H1 (cell line): Measurements from ENCODE around the gene RIC8A. TPM values are rescaled to one million over a fixed set of nuclear protein-coding genes. Genes with fewer than 3 reads are reported as not detected.

Experiments used
- CTCF ChIA-PET: fragments of 300-600 bp; sonication (Branson Sonifier 250); formaldehyde crosslinking; loops from one replicate; lab custom pipeline; 2021; ENCODE audit not compliant: partially characterized antibody; lab: Charles Lee
- POLR2A ChIA-PET: fragments of 300-600 bp; sonication (Branson Sonifier 250); formaldehyde crosslinking; loops from one replicate; lab custom pipeline; 2021; ENCODE audit warnings: inconsistent platforms; ENCODE audit not compliant: partially characterized antibody; lab: Charles Lee
- DNase-seq, 2 experiments: peaks; one replicate each; pipeline versions ENCODE4 v3.0.0 to v3.0.0-alpha.2; 2010 to 2022; ENCODE audit warnings: low spot score in 2 of 2, low read depth in 1 of 2, mixed read lengths in 1 of 2
- FAIRE-seq: peaks from 2 replicates; lab custom pipeline; 2011; peaks lifted over from hg19 to GRCh38; lab: Jason Lieb, UNC
- H2AFZ ChIP-seq: 2 replicates; pipeline ENCODE4 v1.8.1; 2012; ENCODE audit warnings: low read length, inconsistent platforms
- H2AK5ac ChIP-seq: 2 replicates; pipeline ENCODE4 v1.6.1; 2013; ENCODE audit warnings: low read depth, low read length
- H2BK120ac ChIP-seq: replicated peaks from 2 replicates; pipeline ENCODE3; 2013; ENCODE audit warnings: low read depth, low read length, inconsistent platforms
- H2BK12ac ChIP-seq: 2 replicates; pipeline ENCODE4 v1.6.1; 2013; ENCODE audit warnings: low read depth, low read length
- H2BK15ac ChIP-seq: 2 replicates; pipeline ENCODE4 v1.6.1; 2013; ENCODE audit warnings: low read length
- H2BK20ac ChIP-seq: 2 replicates; pipeline ENCODE4 v1.6.1; 2013; ENCODE audit warnings: low read length
- H2BK5ac ChIP-seq: 2 replicates; pipeline ENCODE4 v1.6.1; 2013; ENCODE audit warnings: low read depth, low read length
- H3K14ac ChIP-seq: 2 replicates; pipeline ENCODE4 v1.6.1; 2013; ENCODE audit warnings: inconsistent platforms; ENCODE audit not compliant: insufficient read length
- H3K18ac ChIP-seq: 2 replicates; pipeline ENCODE4 v1.6.1; 2013; ENCODE audit warnings: low read length; ENCODE audit errors: extremely low read depth
- H3K23ac ChIP-seq: 2 replicates; pipeline ENCODE4 v1.6.1; 2013; ENCODE audit warnings: inconsistent platforms; ENCODE audit not compliant: insufficient read length
- H3K23me2 ChIP-seq: 2 replicates; pipeline ENCODE4 v1.6.1; 2013; ENCODE audit warnings: low read depth, low read length
- H3K27ac ChIP-seq: 2 replicates; pipeline ENCODE4 v1.6.1; 2011; ENCODE audit warnings: low read depth, low read length, inconsistent platforms
- H3K27me3 ChIP-seq, 4 experiments: replicated peaks in 1 of 4; 1 replicate in 1 of 4; 2 replicates in 3 of 4; pipeline versions ENCODE4 v1.6.1 to v1.8.1; 2011 to 2013; ENCODE audit warnings: low read length in 3 of 4, mild to moderate bottlenecking in 3 of 4, inconsistent platforms in 2 of 4, mixed read lengths in 2 of 4, moderate library complexity in 1 of 4; ENCODE audit not compliant: control insufficient read depth in 3 of 4, insufficient read depth in 3 of 4; ENCODE audit errors: extremely low read depth in 1 of 4
- H3K36me3 ChIP-seq, 4 experiments: 2 replicates each; pipeline versions ENCODE4 v1.6.1 to v1.8.1; 2011 to 2013; ENCODE audit warnings: mild to moderate bottlenecking in 4 of 4, low read length in 3 of 4, moderate library complexity in 2 of 4, control low read depth in 1 of 4, inconsistent platforms in 1 of 4; ENCODE audit not compliant: insufficient read depth in 4 of 4, control insufficient read depth in 2 of 4
- H3K4ac ChIP-seq: replicated peaks from 2 replicates; pipeline ENCODE3; 2013; ENCODE audit warnings: low read length, low read depth, mixed read lengths, inconsistent platforms; ENCODE audit not compliant: insufficient read length
- H3K4me1 ChIP-seq, 4 experiments: replicated peaks in 1 of 4; 1 replicate in 1 of 4; 2 replicates in 3 of 4; pipeline versions ENCODE4 v1.6.1 to v1.8.1; 2011 to 2013; ENCODE audit warnings: low read length in 3 of 4, inconsistent platforms in 2 of 4, mixed read lengths in 1 of 4; ENCODE audit not compliant: insufficient read depth in 4 of 4, control insufficient read depth in 3 of 4
- H3K4me2 ChIP-seq, 2 experiments: 2 replicates each; pipeline versions ENCODE4 v1.6.1 to v1.8.1; 2011 to 2013; ENCODE audit warnings: low read depth in 2 of 2, low read length in 2 of 2, control low read depth in 1 of 2, inconsistent platforms in 1 of 2, mild to moderate bottlenecking in 1 of 2; ENCODE audit not compliant: insufficient read depth in 1 of 2
- H3K4me3 ChIP-seq, 4 experiments: fragments of 200-600, 300-600 bp in 1 of 4; sonication (generic), shearing (Covaris generic), sonication (Bioruptor Twin) in 1 of 4; 2 replicates each; pipeline versions ENCODE4 v1.5.1 to v1.8.1; 2011 to 2016; ENCODE audit warnings: low read length in 4 of 4, low read depth in 3 of 4, control low read depth in 2 of 4, inconsistent platforms in 2 of 4, mild to moderate bottlenecking in 2 of 4, mixed read lengths in 1 of 4, moderate library complexity in 1 of 4; ENCODE audit not compliant: insufficient read depth in 2 of 4; ENCODE audit errors: extremely low read depth in 1 of 4
- H3K56ac ChIP-seq: replicated peaks from 2 replicates; pipeline ENCODE3; 2013; ENCODE audit warnings: low read depth, mild to moderate bottlenecking, mixed read lengths, low read length, inconsistent platforms; ENCODE audit not compliant: insufficient read length
- H3K79me1 ChIP-seq: 2 replicates; pipeline ENCODE4 v1.6.1; 2013; ENCODE audit warnings: low read depth, low read length, control low read depth
- H3K79me2 ChIP-seq, 2 experiments: 2 replicates each; pipeline versions ENCODE4 v1.6.1 to v1.8.1; 2012 to 2013; ENCODE audit warnings: low read length in 2 of 2, mild to moderate bottlenecking in 2 of 2, inconsistent platforms in 1 of 2; ENCODE audit not compliant: insufficient read depth in 2 of 2, control insufficient read depth in 1 of 2
- H3K9ac ChIP-seq, 4 experiments: replicated peaks in 1 of 4; 1 replicate in 1 of 4; 2 replicates in 3 of 4; pipeline versions ENCODE4 v1.6.1 to v1.8.1; 2011 to 2013; ENCODE audit warnings: low read depth in 3 of 4, low read length in 3 of 4, control low read depth in 2 of 4, mild to moderate bottlenecking in 2 of 4, moderate library complexity in 2 of 4, inconsistent platforms in 1 of 4; ENCODE audit errors: extremely low read depth in 1 of 4
- H3K9me3 ChIP-seq, 2 experiments: 2 replicates each; pipeline versions ENCODE4 v1.6.1 to v1.8.1; 2012 to 2013; ENCODE audit warnings: mild to moderate bottlenecking in 2 of 2, moderate library complexity in 2 of 2, control low read depth in 1 of 2, inconsistent platforms in 1 of 2, low read depth in 1 of 2, low read length in 1 of 2, mixed read lengths in 1 of 2; ENCODE audit not compliant: insufficient read depth in 2 of 2
- H4K20me1 ChIP-seq, 2 experiments: replicated peaks in 1 of 2; 2 replicates each; pipeline versions ENCODE3 to v1.8.1; 2011 to 2013; ENCODE audit warnings: inconsistent platforms in 2 of 2, low read length in 2 of 2, mild to moderate bottlenecking in 1 of 2; ENCODE audit not compliant: insufficient read depth in 2 of 2, control insufficient read depth in 1 of 2
- H4K5ac ChIP-seq: 2 replicates; pipeline ENCODE4 v1.6.1; 2013; ENCODE audit warnings: low read length, low read depth, mixed read lengths, inconsistent platforms; ENCODE audit not compliant: insufficient read length
- H4K8ac ChIP-seq: 2 replicates; pipeline ENCODE4 v1.8.0; 2013; ENCODE audit warnings: mild to moderate bottlenecking, moderate library complexity, low read length, inconsistent platforms; ENCODE audit not compliant: insufficient read depth; ENCODE audit errors: extremely low read depth
- H4K91ac ChIP-seq: replicated peaks from 2 replicates; pipeline ENCODE3; 2013; ENCODE audit warnings: low read length, mixed read lengths, inconsistent platforms; ENCODE audit not compliant: insufficient read length
- ATF2 ChIP-seq: IDR thresholded peaks from 2 replicates; pipeline ENCODE4 v1.6.1; 2012; ENCODE audit warnings: low read length, inconsistent platforms
- CTBP2 ChIP-seq: IDR thresholded peaks from 2 replicates; pipeline ENCODE4 v1.7.0; 2011; ENCODE audit warnings: borderline replicate concordance, mild to moderate bottlenecking, moderate library complexity, mixed read lengths, low read length; ENCODE audit not compliant: insufficient read depth, insufficient read length
- HDAC6 ChIP-seq: IDR thresholded peaks from one replicate; pipeline ENCODE4 v1.7.1; 2012; ENCODE audit warnings: low read depth, mild to moderate bottlenecking, inconsistent platforms, low read length, moderate library complexity
- KDM5A ChIP-seq: fragments of 200-600 bp; IDR thresholded peaks from 2 replicates; pipeline ENCODE4 v1.7.1; 2012; ENCODE audit warnings: mild to moderate bottlenecking, low read length, inconsistent platforms, mixed read lengths
- NANOG ChIP-seq: IDR thresholded peaks from 2 replicates; pipeline ENCODE4 v1.6.1; 2011; ENCODE audit warnings: low read length, low read depth, mild to moderate bottlenecking, inconsistent platforms; ENCODE audit not compliant: insufficient read depth, poor library complexity, severe bottlenecking
- POLR2A ChIP-seq, 2 experiments: IDR thresholded peaks; 1 replicate in 1 of 2; 2 replicates in 1 of 2; pipeline ENCODE4 v1.6.1; 2011; ENCODE audit warnings: low read depth in 2 of 2, low read length in 2 of 2, mild to moderate bottlenecking in 2 of 2; ENCODE audit errors: control extremely low read depth in 1 of 2
- RAD21 ChIP-seq, 2 experiments: IDR thresholded peaks in 1 of 2; conservative IDR thresholded peaks in 1 of 2; 2 replicates each; pipeline ENCODE4 v1.6.1; 2011; ENCODE audit warnings: low read depth in 2 of 2, low read length in 2 of 2, improper control_type of control experiment in 1 of 2, inconsistent platforms in 1 of 2, mild to moderate bottlenecking in 1 of 2, moderate library complexity in 1 of 2
- RXRA ChIP-seq: IDR thresholded peaks from 2 replicates; pipeline ENCODE4 v1.6.1; 2011; ENCODE audit warnings: low read depth, mild to moderate bottlenecking, low read length, moderate library complexity; ENCODE audit not compliant: insufficient read depth
- SUZ12 ChIP-seq: fragments of 200-600 bp; sonication (generic); IDR thresholded peaks from 2 replicates; pipeline ENCODE4 v1.6.1; 2012; ENCODE audit warnings: mild to moderate bottlenecking, inconsistent platforms, low read length, moderate library complexity, mixed read lengths
- TCF12 ChIP-seq: IDR thresholded peaks from 2 replicates; pipeline ENCODE4 v1.6.1; 2011; ENCODE audit warnings: low read depth, mild to moderate bottlenecking, low read length
- WGBS, 2 experiments: shearing (Covaris generic) in 1 of 2; methylation state at CpG; one replicate each; pipeline versions ENCODE4 v1.1.6 to v1.1.7; 2013 to 2015; ENCODE audit warnings: low lambda C conversion rate in 2 of 2, mixed read lengths in 2 of 2, inconsistent platforms in 1 of 2, low coverage in 1 of 2, missing lambda C conversion rate in 1 of 2; ENCODE audit not compliant: insufficient replicate concordance in 2 of 2, insufficient coverage in 1 of 2, insufficient read length in 1 of 2; ENCODE audit errors: extremely low coverage in 1 of 2, missing lambda C conversion rate in 1 of 2; 5-methylcytosine and 5-hydroxymethylcytosine counted together
- polyA plus RNA-seq, 7 experiments: library from polyadenylated mRNA; depleted of rRNA in 3 of 7; stranded (reverse) in 5 of 7; unstranded in 2 of 7; fragments of >200 nt in 5 of 7; fragments of 200-250 nt in 2 of 7; gene quantifications; 1 replicate in 5 of 7; 2 replicates in 1 of 7; 4 replicates in 1 of 7; pipeline versions ENCODE4 v1.2.1 to v1.2.3, GENCODE V29; 2011 to 2013; ENCODE audit warnings: missing spikeins in 2 of 7, mixed read lengths in 2 of 7
- total RNA-seq: library from RNA; stranded (reverse); fragmentation: NEBNext Ultra II Directional; extraction: Animal tissue kit (Norgen Biotek cat#: 25700); gene quantifications from 2 replicates; pipeline ENCODE4 v1.2.1, GENCODE V29; 2021

Gene RIC8A
- total and polyA plus RNA-seq, 2 of the 8 experiments (the other 6 are each of a cell fraction or from before 2014, with no cell fraction given) = 67.0 to 105 TPM

GRCh38 chr11:232783-233565 is 25.5 kb downstream of the RIC8A start:
- no peak overlapping the region for H2BK5ac ChIP-seq
- peaks cover 0 to 2% of the 10 kb centered on the region in 2 experiments for H4K20me1 ChIP-seq
- H3K23ac ChIP-seq = no peak overlapping the region
- H3K4me2 ChIP-seq = no peak overlapping the region
- no peak overlapping the region for H2BK20ac ChIP-seq
- no peak overlapping the region for H3K18ac ChIP-seq
- ChIA-PET POLR2A (interaction anchor here (9.7 kb wide), 1 partner anchor 17 kb away, joined by 99 read pairs; no protein-coding TSS in a partner anchor), CTCF (interaction anchor here (0.7 to 3.7 kb wide), 5 partner anchors 16 to 131 kb away, joined by 3 to 18 read pairs (median 11); no protein-coding TSS in a partner anchor)
- H3K4ac ChIP-seq = no peak overlapping the region
- H3K79me1 ChIP-seq = peaks cover 4% of the 10 kb centered on the region; the same call in 1 of the 2 replicates
- H3K56ac ChIP-seq = no peak overlapping the region
- no peaks in the 10 kb centered on the region for H3K27me3 ChIP-seq
- H3K23me2 ChIP-seq = peaks cover 14% of the 10 kb centered on the region
- no peak overlapping the region for H4K91ac ChIP-seq
- H3K9ac ChIP-seq = no peak overlapping the region
- H2AFZ ChIP-seq = no peak overlapping the region
- DNase-seq (no peak), FAIRE-seq (no peak)
- H3K79me2 ChIP-seq = peaks cover 5 to 14% of the 10 kb centered on the region in 2 experiments
- no peak overlapping the region for H3K27ac ChIP-seq
- no peak overlapping the region for H2BK15ac ChIP-seq
- H4K5ac ChIP-seq = no peak overlapping the region
- no peak overlapping the region; the same call in 1 of the 2 replicates for H4K8ac ChIP-seq
- no peaks in the 10 kb centered on the region for H3K9me3 ChIP-seq
- no peak overlapping the region for H3K14ac ChIP-seq
- 95% methylated on average over 20 of the region's 20 CpGs; no CpG with 5 or more reads in 1 of the 2 experiments for WGBS, 2 experiments
- H2BK12ac ChIP-seq = no peak overlapping the region
- H2BK120ac ChIP-seq = no peak overlapping the region
- H3K36me3 ChIP-seq = no peaks in the 10 kb centered on the region; a peak in 2 of 8 replicates
- no peak overlapping the region for H3K4me3 ChIP-seq
- no peaks in the 10 kb centered on the region; a peak in 1 of 7 replicates for H3K4me1 ChIP-seq
- no peak overlapping the region for H2AK5ac ChIP-seq
- no peak for TF ChIP-seq KDM5A
- TF ChIP-seq NANOG = no peak
- no peak for TF ChIP-seq SUZ12
- no peak for TF ChIP-seq RAD21 (IDR thresholded peaks at IDR 0.05 in 1 of 2, conservative IDR thresholded peaks at IDR 0.05 in 1 of 2; ENCODE audit: low read depth in 2 of 2, low read length in 2 of 2)
- no peak for TF ChIP-seq CTBP2
- TF ChIP-seq TCF12 = no peak
- TF ChIP-seq RXRA = no peak
- no peak for TF ChIP-seq POLR2A (IDR thresholded peaks at IDR 0.05; ENCODE audit: control extremely low read depth in 1 of 2, low read depth in 2 of 2, low read length in 2 of 2)
- no peak for TF ChIP-seq HDAC6
- no peak for TF ChIP-seq ATF2
